Type B pancreatic cell (in vitro differentiated cells): ENCODE measurements around the gene DAPK2. TPM values are rescaled to one million over a fixed set of nuclear protein-coding genes. Genes with fewer than 3 reads are reported as not detected.
A peak's percentile ranks its signal among the peaks of the same experiment; 100 is the strongest.

Experiments
- DNase-seq: peaks from one replicate; pipeline ENCODE4 v3.0.0; 2021; ENCODE audit warnings: mixed read lengths; ENCODE audit not compliant: unreplicated experiment; ENCODE audit errors: extremely low spot score
- H3K27ac Mint-ChIP-seq: 2 replicates; pipeline ENCODE4 v1.8.0; 2021; ENCODE audit warnings: mild to moderate bottlenecking, mixed read lengths
- H3K27me3 Mint-ChIP-seq: 2 replicates; pipeline ENCODE4 v1.8.0; 2021; ENCODE audit warnings: mixed read lengths
- H3K36me3 Mint-ChIP-seq: 2 replicates; pipeline ENCODE4 v1.8.0; 2021; ENCODE audit warnings: mixed read lengths
- H3K4me1 Mint-ChIP-seq: one replicate; pipeline ENCODE4 v1.8.0; 2021; ENCODE audit warnings: mixed read lengths; ENCODE audit not compliant: unreplicated experiment
- H3K4me3 Mint-ChIP-seq: 2 replicates; pipeline ENCODE4 v1.8.0; 2021; ENCODE audit warnings: mild to moderate bottlenecking, mixed read lengths
- H3K9me3 Mint-ChIP-seq: 2 replicates; pipeline ENCODE4 v1.8.0; 2021; ENCODE audit warnings: mixed read lengths
- CTCF ChIP-seq: fragments of 200-600 bp; sonication (generic); conservative IDR thresholded peaks from 2 replicates; pipeline ENCODE4 v1.5.0; 2021; ENCODE audit warnings: antibody characterized with exemption, mild to moderate bottlenecking
- total RNA-seq: library from RNA; stranded (reverse); gene quantifications from 2 replicates; pipeline ENCODE4 v1.2.1, GENCODE V29; 2021; ENCODE audit warnings: low replicate concordance

Gene DAPK2
- total RNA-seq, 1 donor from 2014 or later, result 5.0 TPM

GRCh38 chr15:64044300-64045100 is 1.8 kb downstream of the DAPK2 start:
- H3K36me3 Mint-ChIP-seq, result no peaks in the 10 kb centered on the region

GRCh38 chr15:64038878-64039610 is 7.2 kb downstream of the DAPK2 start:
- H3K4me1 Mint-ChIP-seq, result no peaks in the 10 kb centered on the region
- DNase-seq, result no peak
- H3K27me3 Mint-ChIP-seq, result peaks cover 7% of the 10 kb centered on the region
- no peaks in the 10 kb centered on the region for H3K9me3 Mint-ChIP-seq
- no peaks in the 10 kb centered on the region for H3K36me3 Mint-ChIP-seq
- H3K4me3 Mint-ChIP-seq, result no peak overlapping the region
- TF ChIP-seq CTCF, result no peak
- H3K27ac Mint-ChIP-seq, result no peak overlapping the region

More at GRCh38 chr15:64044300-64045100, 1.8 kb downstream of the DAPK2 start:
- Mint-ChIP-seq H3K4me3 (peak overlapping the region; percentile 78), H3K27me3 (peaks cover 40% of the 10 kb centered on the region), H3K27ac (no peak overlapping the region), H3K9me3 (no peaks in the 10 kb centered on the region), H3K4me1 (peaks cover 4% of the 10 kb centered on the region)
- no peak for TF ChIP-seq CTCF
- DNase-seq, result no peak

GRCh38 chr15:64037966-64038365 is 8.3 kb downstream of the DAPK2 start:
- no peaks in the 10 kb centered on the region for H3K27me3 Mint-ChIP-seq
- no peak for DNase-seq
- H3K27ac Mint-ChIP-seq, result no peak overlapping the region
- no peaks in the 10 kb centered on the region for H3K36me3 Mint-ChIP-seq
- no peak for TF ChIP-seq CTCF
- no peaks in the 10 kb centered on the region for H3K4me1 Mint-ChIP-seq
- no peak overlapping the region for H3K4me3 Mint-ChIP-seq
- H3K9me3 Mint-ChIP-seq, result no peaks in the 10 kb centered on the region

- no peaks in the 10 kb centered on the region for H3K36me3 Mint-ChIP-seq
- no peak overlapping the region for H3K4me3 Mint-ChIP-seq
Measured at GRCh38 chr15:64037116-64037515, 9.2 kb downstream of the DAPK2 start.

GRCh38 chr15:64035525-64035924 is 10.8 kb downstream of the DAPK2 start:
- H3K4me1 Mint-ChIP-seq, result peaks cover 6% of the 10 kb centered on the region
- DNase-seq, result no peak
- no peaks in the 10 kb centered on the region for H3K27me3 Mint-ChIP-seq
- no peaks in the 10 kb centered on the region for H3K36me3 Mint-ChIP-seq
- H3K9me3 Mint-ChIP-seq, result no peaks in the 10 kb centered on the region
- TF ChIP-seq CTCF, result no peak
- no peak overlapping the region for H3K4me3 Mint-ChIP-seq
- H3K27ac Mint-ChIP-seq, result no peak overlapping the region

More at GRCh38 chr15:64037116-64037515, 9.2 kb downstream of the DAPK2 start:
- TF ChIP-seq CTCF, result no peak
- no peaks in the 10 kb centered on the region for H3K27me3 Mint-ChIP-seq
- no peak for DNase-seq
- no peak overlapping the region for H3K27ac Mint-ChIP-seq
- H3K4me1 Mint-ChIP-seq, result peaks cover 3% of the 10 kb centered on the region
- no peaks in the 10 kb centered on the region for H3K9me3 Mint-ChIP-seq
